Right kidney (tissue), 1 donor: ENCODE results near the gene TMEM256.
"Not testable (repeated sequence)": the region's sequence is repeated elsewhere in the genome, so short reads cannot be mapped to it uniquely, and the experiment has no call there.

Experiments used
- DNase-seq: peaks from one replicate; pipeline ENCODE4 v3.0.0-alpha.2; 2016

TMEM256 gene

GRCh38 chr17:7389924-7390910, 13.7 kb downstream of the TMEM256 start:
- no peak for DNase-seq

GRCh38 chr17:7388856-7389255, 15.0 kb downstream of the TMEM256 start:
- no peak for DNase-seq

DNA sequence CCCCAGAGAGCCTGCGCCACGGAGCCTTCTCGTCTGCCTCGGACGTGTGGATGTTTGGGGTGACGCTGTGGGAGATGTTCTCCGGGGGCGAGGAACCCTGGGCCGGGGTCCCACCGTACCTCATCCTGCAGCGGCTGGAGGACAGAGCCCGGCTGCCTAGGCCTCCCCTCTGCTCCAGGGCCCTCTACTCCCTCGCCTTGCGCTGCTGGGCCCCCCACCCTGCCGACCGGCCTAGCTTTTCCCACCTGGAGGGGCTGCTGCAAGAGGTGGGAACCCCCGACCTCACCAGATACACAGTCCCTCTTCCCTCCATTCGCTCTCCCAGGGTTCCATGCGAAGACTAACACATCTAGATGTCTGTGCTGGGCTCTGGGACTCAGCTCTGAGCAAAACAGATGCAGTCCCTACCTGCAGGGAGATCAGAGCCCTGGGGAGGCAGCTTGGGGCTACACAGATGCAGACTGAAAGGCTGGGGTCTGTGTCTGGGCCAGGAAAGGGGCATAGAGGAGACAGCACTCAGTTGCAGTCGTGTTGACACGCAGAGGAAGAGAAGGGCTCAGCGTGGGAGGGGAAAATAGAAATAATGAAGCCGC, 19.3 kb downstream of the TMEM256 start:
- no peak for DNase-seq

DNA sequence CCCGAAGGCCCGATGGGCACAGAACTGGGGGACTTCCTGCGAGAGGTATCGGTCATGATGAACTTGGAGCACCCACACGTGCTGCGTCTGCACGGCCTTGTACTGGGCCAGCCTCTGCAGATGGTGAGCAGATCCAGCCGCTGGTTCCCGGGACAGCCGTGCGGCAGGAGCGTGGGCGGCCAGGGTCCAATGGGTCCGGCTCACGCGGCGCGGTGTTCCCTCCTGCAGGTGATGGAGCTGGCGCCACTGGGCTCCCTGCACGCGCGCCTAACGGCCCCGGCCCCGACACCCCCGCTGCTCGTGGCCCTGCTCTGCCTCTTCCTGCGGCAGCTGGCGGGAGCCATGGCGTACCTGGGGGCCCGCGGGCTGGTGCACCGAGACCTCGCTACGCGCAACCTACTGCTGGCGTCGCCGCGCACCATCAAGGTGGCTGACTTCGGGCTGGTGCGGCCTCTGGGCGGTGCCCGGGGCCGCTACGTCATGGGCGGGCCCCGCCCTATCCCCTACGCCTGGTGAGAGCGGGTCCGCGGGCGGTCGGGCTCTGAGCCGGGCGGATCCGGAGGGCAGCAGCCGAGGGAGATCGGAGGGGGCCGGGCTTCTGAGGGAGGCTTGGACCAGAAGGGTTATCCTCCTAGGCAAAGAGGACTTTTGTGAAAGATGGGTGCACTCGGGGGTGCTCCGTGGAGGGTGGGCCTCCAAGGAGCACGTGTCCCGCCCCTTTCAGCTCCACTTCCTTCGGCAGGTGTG, 20.0 kb downstream of the TMEM256 start:
- peak; percentile 88 for DNase-seq

- DNase-seq = no peak
These were observed 20.5 kb downstream of the TMEM256 start for GRCh38 chr17:7383371-7383741.

DNA sequence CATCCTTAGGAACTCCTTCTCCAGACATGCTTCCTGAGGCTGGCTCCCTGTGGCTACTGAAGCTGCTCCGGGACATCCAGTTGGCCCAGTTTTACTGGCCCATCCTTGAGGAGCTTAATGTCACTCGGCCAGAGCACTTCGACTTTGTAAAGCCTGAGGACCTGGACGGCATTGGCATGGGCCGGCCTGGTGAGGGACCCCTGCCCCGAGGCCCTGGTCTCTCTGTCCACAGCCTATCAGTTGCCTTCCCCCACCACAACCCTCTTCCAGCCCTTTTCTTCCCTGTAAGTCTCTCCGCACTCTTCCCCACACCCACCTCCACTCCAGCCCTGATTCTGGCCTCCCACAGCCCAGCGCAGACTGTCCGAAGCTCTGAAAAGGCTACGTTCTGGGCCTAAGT, 21.0 kb downstream of the TMEM256 start:
- DNase-seq = no peak

DNA sequence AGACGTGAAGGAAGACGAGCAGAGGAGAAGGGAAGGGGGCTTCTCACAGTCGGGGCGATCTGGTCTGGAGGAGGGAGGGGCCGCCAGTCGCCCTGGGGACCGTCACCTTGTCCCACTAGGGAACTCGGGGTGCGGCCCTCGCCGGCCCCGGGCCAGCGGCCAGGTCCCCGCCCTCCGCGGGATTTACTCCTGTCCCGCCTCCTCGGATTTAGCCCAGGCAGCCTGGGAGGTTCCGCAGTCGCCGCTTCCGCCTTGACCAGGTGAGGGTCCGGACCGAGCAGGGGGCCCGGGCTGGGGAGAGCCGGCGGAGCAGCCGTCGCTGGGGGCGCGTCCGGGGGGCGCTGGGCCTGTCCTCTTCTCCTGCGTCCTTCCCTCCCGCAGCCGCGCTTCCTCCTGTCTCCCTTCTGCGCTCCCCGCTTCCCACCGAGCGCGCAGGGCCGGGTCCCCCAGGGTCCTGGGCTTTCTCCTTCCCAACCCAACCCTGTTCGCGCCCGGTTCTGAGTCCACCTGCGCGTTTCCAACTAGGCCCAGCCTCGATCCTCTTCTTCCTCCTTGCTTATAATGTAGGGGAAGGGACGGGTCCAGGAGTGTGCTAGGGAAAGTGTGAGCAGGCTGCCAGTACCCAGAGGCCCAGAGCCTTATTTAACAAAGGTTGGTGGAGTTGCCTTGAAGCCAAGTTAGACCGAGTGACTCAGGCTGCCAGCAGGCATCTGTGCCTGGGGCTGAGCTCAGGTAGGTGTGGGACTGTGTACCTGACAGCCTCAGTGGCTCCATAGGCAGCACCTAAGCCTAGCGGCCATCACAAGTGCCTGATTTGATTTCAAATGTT, 22.8 kb downstream of the TMEM256 start, which contains the start of gene TNK1:
TSS of gene TNK1 (plus strand) at position 235 of the 829 bp plus-strand sequence. CDS start 1,838 bp downstream, outside the sequence.
- peak; percentile 58 for DNase-seq

DNA sequence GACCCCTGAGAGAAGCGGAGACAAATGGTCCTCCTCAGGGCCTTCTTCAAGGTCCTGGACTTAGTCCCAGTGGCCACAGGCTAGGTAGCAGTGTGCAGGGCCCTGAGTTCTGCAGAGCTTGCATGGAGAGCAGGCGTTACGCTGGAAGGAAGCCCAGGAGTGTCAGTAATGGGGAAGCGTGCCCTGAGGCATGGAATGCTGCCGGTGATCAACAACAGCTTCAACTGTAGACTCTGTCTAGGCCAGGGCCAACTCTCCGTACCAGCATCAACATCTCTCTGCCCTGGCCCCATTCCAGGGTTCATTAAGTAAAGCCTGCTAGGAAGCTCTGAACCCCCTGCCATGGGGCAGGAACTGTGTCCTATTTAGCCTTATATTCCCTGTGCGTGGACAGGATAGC, 23.6 kb downstream of the TMEM256 start:
- DNase-seq = no peak

GRCh38 chr17:7379134-7379533, 24.8 kb downstream of the TMEM256 start:
- no peak for DNase-seq

DNA sequence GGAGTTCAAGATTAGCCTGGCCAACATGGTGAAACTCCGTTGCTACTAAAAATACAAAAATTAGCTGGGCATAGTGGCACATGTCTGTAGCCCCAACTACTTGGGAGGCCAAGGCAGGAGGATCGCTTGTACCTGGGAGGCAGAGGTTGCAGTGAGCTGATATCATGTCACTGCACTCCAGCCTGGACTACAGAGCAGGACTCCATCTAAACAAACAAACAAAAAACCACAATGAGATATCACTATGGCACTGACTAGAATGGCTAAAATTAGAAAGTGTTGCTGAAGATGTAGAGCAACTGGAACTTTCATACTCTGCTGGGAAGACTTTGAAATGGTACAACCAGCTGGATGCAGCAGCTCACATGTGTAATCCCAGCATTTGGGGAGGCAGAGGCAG, 29.5 kb downstream of the TMEM256 start:
- DNase-seq = no peak

GRCh38 chr17:7370853-7371252, 33.0 kb downstream of the TMEM256 start:
- no peak for DNase-seq

DNA sequence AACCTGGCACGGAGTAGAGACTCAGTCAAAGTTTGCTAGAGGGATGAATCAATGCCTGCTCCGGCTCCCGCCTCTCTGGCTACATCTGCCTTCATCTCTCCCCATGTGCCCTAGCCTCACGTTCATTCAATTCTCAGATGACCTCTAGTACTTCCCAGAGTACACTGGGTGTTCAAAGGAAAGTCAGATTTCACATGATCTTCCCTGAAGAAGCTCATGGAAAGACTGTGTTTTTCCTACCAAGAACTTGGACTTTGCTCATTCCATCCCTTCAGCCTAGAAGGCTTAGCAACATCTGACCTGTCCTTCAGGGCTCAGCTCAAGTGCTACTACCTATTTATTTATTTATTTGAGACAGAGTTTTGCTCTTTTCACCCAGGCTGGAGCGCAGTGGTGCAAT, 34.1 kb downstream of the TMEM256 start:
- DNase-seq = no peak

- DNase-seq = not testable (repeated sequence)
These were observed 35.3 kb downstream of the TMEM256 start for GRCh38 chr17:7368599-7368994.

DNA sequence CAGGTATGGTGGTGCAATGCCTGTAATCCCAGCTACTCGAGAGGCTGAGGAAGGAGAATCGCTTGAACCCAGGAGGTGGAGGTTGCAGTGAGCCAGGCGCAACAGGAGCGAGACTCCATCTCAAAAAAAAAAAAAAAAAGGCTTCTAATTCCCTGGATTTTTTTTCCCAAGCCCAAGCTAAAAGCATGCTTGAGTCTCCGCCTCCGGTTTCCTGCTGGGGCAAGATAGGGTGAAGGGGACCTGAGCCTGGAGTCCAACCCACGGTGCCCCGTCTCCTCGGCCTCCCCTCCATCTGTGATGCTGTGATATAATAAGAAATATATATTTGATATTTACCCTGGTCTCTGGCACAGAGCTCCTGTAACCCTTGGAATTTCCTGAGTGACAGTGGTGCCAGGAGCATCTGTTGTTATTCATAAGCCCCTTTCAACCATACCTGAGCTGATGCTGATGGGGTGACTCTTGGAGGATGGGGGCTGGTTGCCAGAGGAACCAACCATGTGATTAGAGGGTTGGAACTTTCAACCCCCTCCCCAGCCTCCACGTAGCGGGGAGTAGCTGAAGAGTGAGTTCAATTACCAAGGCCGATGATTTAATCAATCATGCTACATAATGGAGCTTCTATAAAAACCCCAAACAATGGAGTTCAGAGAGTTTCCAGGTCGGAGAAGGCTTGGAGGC, 35.8 kb downstream of the TMEM256 start:
- no peak for DNase-seq

DNA sequence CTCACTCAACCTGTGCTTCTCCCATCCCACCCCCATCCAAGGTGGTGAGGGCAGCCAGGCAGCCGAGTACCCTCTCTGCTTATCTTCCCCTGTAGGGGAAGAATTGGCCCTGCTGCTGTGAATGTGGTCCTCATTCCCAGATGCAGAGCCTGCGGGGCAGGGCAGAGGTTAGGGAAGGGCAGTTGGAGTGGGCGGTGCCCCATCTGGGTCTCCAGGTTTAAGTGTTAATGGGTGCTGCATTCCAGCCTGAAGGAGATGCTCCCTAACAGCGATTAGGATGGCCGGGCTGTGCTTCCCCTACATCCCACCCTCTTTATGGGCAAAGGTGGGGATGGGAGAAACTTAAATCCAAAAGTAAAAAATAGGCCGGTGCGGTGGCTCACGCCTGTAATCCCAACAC, 36.8 kb downstream of the TMEM256 start:
- no peak for DNase-seq

GRCh38 chr17:7365963-7366362, 37.9 kb downstream of the TMEM256 start:
- not testable (repeated sequence) for DNase-seq

- DNase-seq = no peak
These were observed 40.6 kb downstream of the TMEM256 start for GRCh38 chr17:7363311-7363710.

DNA sequence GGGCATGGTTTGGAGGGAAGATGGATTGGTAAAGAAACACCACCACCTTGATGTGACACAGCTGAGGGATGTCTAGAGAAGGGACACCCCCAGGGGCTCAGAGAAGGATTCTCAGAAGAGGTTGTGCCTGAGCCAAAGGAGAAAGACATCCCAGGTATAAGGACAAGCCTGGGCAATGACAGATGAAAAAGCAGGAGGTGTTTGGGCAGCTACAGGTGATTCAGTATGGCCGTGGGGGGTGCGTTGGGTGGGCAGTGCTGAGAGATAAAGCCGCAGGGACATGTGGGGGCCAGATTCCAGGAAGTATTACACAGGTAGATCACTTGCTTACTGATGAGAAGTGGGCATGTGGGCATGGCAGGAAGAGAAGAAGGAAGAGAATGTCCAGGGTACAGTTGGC, 42.0 kb downstream of the TMEM256 start:
- DNase-seq = no peak

DNA sequence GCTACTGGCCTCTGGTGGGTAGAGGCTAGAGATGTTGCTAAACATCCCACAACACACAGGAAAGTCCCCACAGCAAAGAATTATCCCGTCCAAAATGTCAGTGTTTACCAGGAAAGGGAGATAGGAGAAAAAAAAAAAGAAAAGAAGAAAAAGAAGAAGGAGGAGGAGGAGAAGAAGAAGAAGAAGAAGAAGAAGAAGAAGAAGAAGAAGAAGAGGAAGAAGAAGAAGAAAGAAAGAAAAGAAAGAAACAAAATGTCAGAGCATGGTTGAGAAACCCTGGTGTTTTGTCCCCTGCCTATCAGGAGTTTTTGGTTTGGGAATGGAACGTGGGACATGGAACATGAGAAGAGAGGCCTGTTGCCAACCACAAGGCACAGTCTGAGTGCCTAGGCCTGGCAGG, 46.5 kb downstream of the TMEM256 start:
- no peak for DNase-seq

GRCh38 chr17:7356756-7357155, 47.1 kb downstream of the TMEM256 start:
- no peak for DNase-seq

GRCh38 chr17:7356072-7356549, 47.8 kb downstream of the TMEM256 start:
- peak; percentile 76 for DNase-seq
